GM06990 (cell line): ENCODE results near the gene ZNF609.

Experiments
- DNase-seq: peaks from one replicate; pipeline ENCODE4 v3.0.0-alpha.2; 2011; ENCODE audit not compliant: insufficient read length; ENCODE audit errors: extremely low read depth
- H3K27me3 ChIP-seq: replicated peaks from 2 replicates; pipeline ENCODE4 v1.6.0; 2011; ENCODE audit warnings: low read length; ENCODE audit not compliant: control insufficient read depth, insufficient read depth
- H3K36me3 ChIP-seq: 2 replicates; pipeline ENCODE4 v1.5.1; 2011; ENCODE audit warnings: low read length; ENCODE audit not compliant: control insufficient read depth, insufficient read depth
- H3K4me3 ChIP-seq: replicated peaks from 2 replicates; pipeline ENCODE4 v1.5.1; 2011; ENCODE audit warnings: low read depth, mild to moderate bottlenecking, control low read depth, low read length
- TF ChIP-seq, protein P1 (sequence below): IDR thresholded peaks from 2 replicates; pipeline ENCODE4 v1.5.1; 2011; ENCODE audit warnings: low read length, control low read depth, mild to moderate bottlenecking, inconsistent platforms; ENCODE audit not compliant: insufficient read depth, poor library complexity, severe bottlenecking

The ZNF609 gene

DNA sequence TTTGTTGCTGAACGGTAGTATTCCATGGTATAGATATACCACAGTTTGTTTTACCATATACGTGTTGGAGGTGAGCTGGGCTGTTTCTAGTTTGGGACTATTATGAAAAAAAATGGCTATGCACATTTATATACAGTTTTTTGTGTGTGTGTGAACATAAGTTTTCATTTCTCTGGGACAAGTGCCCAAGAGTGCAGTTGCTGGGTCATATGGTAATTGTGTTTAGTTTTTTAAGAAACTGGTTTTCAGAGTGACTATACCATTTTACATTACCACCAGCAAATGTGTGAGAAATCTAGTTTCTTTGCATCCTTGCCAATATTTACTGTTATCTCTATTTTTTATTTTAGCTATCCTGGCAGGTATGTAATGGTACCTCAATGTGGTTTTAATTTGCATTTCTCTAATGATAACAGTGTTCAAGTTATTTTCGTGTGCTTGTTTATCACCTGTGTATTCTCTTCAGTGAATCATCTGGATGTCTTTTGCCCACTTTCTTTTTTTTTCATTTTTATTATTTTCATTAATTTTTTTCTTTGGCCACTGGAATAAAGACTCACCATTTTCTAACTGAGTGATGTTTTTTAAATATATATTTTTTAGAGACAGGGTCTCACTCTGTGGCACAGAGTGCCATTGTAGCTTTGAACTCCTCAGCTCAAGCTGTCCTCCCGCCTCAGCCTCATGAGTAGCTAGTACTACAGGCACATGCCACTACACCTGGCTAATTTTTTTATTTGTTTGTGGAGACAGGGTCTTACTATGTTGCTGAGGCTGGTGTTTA lies 75.3 kb downstream of the ZNF609 start:
- no peaks in the 10 kb centered on the region for H3K27me3 ChIP-seq
- no peak for DNase-seq
- H3K4me3 ChIP-seq: no peak overlapping the region
- TF ChIP-seq, protein P1, sequence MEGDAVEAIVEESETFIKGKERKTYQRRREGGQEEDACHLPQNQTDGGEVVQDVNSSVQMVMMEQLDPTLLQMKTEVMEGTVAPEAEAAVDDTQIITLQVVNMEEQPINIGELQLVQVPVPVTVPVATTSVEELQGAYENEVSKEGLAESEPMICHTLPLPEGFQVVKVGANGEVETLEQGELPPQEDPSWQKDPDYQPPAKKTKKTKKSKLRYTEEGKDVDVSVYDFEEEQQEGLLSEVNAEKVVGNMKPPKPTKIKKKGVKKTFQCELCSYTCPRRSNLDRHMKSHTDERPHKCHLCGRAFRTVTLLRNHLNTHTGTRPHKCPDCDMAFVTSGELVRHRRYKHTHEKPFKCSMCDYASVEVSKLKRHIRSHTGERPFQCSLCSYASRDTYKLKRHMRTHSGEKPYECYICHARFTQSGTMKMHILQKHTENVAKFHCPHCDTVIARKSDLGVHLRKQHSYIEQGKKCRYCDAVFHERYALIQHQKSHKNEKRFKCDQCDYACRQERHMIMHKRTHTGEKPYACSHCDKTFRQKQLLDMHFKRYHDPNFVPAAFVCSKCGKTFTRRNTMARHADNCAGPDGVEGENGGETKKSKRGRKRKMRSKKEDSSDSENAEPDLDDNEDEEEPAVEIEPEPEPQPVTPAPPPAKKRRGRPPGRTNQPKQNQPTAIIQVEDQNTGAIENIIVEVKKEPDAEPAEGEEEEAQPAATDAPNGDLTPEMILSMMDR: no peak
- H3K36me3 ChIP-seq: no peaks in the 10 kb centered on the region

- TF ChIP-seq, protein P1: no peak
Measured at GRCh38 chr15:64536244-64536836, 76.0 kb downstream of the ZNF609 start.

DNA sequence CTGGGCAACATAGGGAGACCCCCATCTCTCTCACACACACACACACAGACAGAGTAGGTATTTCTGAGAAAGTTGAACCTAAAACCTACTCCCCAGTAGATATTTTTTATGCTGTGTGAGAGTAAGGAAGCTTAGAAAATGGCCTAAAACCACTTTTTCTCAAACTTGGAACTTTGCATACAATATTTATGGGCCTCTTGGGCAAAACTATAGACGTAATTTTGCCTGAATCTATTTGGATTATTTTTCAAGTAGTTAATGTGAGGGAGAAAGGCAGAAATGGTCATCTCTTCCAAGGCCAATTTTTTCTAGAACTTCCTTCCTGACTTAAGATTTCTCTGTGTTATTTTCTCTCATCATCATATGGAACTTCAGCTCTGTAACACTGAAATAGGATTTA lies 81.7 kb downstream of the ZNF609 start:
- TF ChIP-seq, protein P1: no peak
- Histone ChIP-seq H3K4me3 (no peak overlapping the region), H3K36me3 (no peaks in the 10 kb centered on the region), H3K27me3 (no peaks in the 10 kb centered on the region)
- DNase-seq: no peak

More at GRCh38 chr15:64536244-64536836, 76.0 kb downstream of the ZNF609 start:
- no peak for DNase-seq
- H3K4me3 ChIP-seq: no peak overlapping the region
- H3K36me3 ChIP-seq: no peaks in the 10 kb centered on the region
- no peaks in the 10 kb centered on the region for H3K27me3 ChIP-seq

DNA sequence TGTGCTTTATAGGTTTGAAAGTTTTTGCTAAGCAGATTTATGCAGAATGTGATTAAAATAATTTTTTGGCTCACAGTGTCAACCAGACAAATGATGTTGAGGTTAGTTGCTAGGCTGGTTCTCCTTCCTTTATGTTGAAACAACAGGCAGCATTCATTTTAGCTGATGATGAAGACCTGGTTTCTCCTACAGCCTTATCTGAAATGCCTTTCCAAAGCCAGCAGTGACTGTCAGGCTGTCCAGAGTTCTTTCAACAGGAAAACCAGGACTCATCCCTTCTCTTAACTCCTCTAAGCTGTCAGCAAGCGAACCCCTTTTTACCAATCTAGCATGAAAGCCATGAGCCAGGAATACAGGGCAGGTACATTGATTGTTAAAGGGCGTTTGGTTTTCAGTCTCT lies 84.1 kb downstream of the ZNF609 start:
- DNase-seq: no peak
- Histone ChIP-seq H3K4me3 (no peak overlapping the region), H3K36me3 (no peaks in the 10 kb centered on the region), H3K27me3 (no peaks in the 10 kb centered on the region)
- TF ChIP-seq, protein P1: no peak

DNA sequence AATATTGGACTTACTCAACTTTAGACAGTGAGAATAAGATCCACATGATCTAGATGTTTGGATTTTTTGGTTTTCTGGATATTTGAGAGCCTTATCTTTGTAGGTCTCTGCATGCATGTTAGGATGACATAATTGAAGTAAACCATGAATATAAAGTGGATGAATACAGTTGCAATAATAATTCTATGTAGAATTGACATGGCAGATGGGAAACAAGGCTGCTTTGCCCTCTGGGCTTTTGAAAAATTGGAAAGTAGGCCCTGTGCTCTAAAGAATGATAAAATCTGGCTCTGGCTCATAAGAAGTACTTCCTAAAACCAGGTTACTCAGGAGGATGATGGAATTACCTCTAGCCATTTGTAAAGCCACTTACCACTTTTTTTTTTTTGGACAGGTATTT lies 86.9 kb downstream of the ZNF609 start:
- TF ChIP-seq, protein P1: no peak
- Histone ChIP-seq H3K27me3 (no peaks in the 10 kb centered on the region), H3K36me3 (no peaks in the 10 kb centered on the region), H3K4me3 (no peak overlapping the region)
- DNase-seq: no peak
